Colonic mucosa (tissue), 4 donors: ENCODE results near the gene HES3. TPM values are rescaled to one million over a fixed set of nuclear protein-coding genes. Genes with fewer than 3 reads are reported as not detected.

Source experiments
- DNase-seq: peaks from one replicate; pipeline ENCODE4 v3.0.0-alpha.2; 2020
- H3K27ac ChIP-seq: fragments of 200-600 bp; one replicate; pipeline ENCODE4 v1.8.0; 2021
- H3K27me3 ChIP-seq: fragments of 200-600 bp; one replicate; pipeline ENCODE4 v1.8.0; 2021
- H3K36me3 ChIP-seq: fragments of 200-600 bp; one replicate; pipeline ENCODE4 v1.8.0; 2021
- H3K4me1 ChIP-seq: fragments of 200-600 bp; one replicate; pipeline ENCODE4 v1.8.0; 2021; ENCODE audit warnings: mild to moderate bottlenecking
- H3K4me3 ChIP-seq: fragments of 200-600 bp; one replicate; pipeline ENCODE4 v1.8.0; 2021
- H3K9ac ChIP-seq, 2 donors: one replicate each; pipeline ENCODE4 v1.7.0; 2013; ENCODE audit warnings: control low read depth in 2 of 2, low read depth in 2 of 2, low read length in 2 of 2
- H3K9me3 ChIP-seq: fragments of 200-600 bp; one replicate; pipeline ENCODE4 v1.8.0; 2021
- CTCF ChIP-seq: fragments of 200-600 bp; IDR thresholded peaks from one replicate; pipeline ENCODE4 v1.8.0; 2022; ENCODE audit warnings: antibody characterized with exemption, mild to moderate bottlenecking
- intact Hi-C: fragments of 100-400 bp; cut with DNase I; formaldehyde crosslinking; loops from one replicate; pipeline ENCODE4 v1.14.1; 2022
- total RNA-seq, 2 donors: library from RNA; stranded (reverse); fragmentation: NEBNext Ultra II Directional in 1 of 2; extraction: Animal tissue kit (Norgen Biotek cat#: 25700) in 1 of 2; gene quantifications; one replicate each; pipeline ENCODE4 v1.2.1, GENCODE V29; 2021
- donor health status: healthy.
- donor health status: DM: no; HTN: no; CAD: no.
- donor health status: DM: no; HTN: no; CAD: no.

The HES3 gene
- total RNA-seq, 2 donors from 2014 or later, result not detected

- H3K27ac ChIP-seq, result peak overlapping the region; percentile 53
- peak overlapping the region; percentile 81 to 84 for H3K9ac ChIP-seq
- peaks cover 8% of the 10 kb centered on the region for H3K4me1 ChIP-seq
- peak overlapping the region; percentile 65 for H3K4me3 ChIP-seq
- no peak for TF ChIP-seq CTCF
- intact Hi-C loops, result no loop called here
- H3K36me3 ChIP-seq, result peaks cover 3% of the 10 kb centered on the region
- H3K27me3 ChIP-seq, result peaks cover 6% of the 10 kb centered on the region
- H3K9me3 ChIP-seq, result no peaks in the 10 kb centered on the region
- peak; percentile 79 for DNase-seq
Measured at GRCh38 chr1:6235296-6235677, 8.7 kb upstream of the HES3 start.

- no peak for TF ChIP-seq CTCF
- peaks cover 3% of the 10 kb centered on the region for H3K36me3 ChIP-seq
- no peak for DNase-seq
- no peaks in the 10 kb centered on the region for H3K9me3 ChIP-seq
- H3K27ac ChIP-seq, result no peak overlapping the region
- no peak overlapping the region for H3K4me3 ChIP-seq
- H3K4me1 ChIP-seq, result peaks cover 13% of the 10 kb centered on the region
- peaks cover 24% of the 10 kb centered on the region for H3K27me3 ChIP-seq
- H3K9ac ChIP-seq, result no peak overlapping the region
- intact Hi-C loops, result no loop called here
Measured at GRCh38 chr1:6237093-6237492, 6.9 kb upstream of the HES3 start.

GRCh38 chr1:6239213-6239752 is 4.7 kb upstream of the HES3 start:
- no peak overlapping the region for H3K9ac ChIP-seq
- intact Hi-C loops, result no loop called here
- no peak overlapping the region for H3K4me3 ChIP-seq
- TF ChIP-seq CTCF, result no peak
- H3K9me3 ChIP-seq, result no peaks in the 10 kb centered on the region
- H3K36me3 ChIP-seq, result no peaks in the 10 kb centered on the region
- peaks cover 46% of the 10 kb centered on the region for H3K27me3 ChIP-seq
- no peak overlapping the region for H3K27ac ChIP-seq
- DNase-seq, result no peak
- H3K4me1 ChIP-seq, result peaks cover 14% of the 10 kb centered on the region

DNA sequence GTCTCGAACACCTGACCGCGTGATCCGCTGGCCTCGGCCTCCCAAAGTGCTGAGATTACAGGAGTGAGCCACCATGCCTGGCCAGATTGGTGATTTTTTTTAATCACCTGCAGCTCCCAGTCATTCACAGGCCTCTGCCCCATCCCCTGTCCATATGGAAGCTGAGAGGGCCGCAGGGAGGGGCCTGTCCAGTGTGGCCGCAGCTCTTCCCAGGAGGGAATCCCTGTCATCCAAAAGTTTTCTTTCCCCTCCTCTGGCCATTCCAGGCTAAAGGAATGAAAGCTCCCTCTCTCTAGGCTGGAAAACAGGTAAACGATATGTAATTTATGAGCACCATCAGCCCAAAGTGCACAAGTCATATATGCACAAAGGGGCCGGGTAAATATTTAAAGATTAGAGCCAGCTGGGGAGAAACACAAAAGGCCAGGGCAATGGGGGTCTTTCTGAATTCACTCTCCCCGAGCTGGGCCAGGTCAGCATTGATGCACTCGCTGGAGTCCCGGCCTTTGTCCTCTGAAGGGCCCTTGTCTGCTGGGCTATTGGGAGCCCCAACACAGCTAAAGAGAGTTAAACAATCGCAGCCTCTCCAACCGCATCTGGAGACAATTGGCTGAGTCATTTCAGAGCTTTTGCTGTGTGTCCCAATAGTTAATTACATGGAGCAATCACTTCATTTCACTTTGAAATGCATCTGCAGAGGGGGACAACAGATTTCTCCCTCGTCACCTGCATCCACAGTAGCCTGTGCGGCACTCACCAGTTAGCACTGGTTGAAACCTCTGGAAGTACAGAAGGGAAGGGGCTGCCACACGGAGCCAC is 3.8 kb upstream of the HES3 start:
- no peak overlapping the region for H3K4me3 ChIP-seq
- H3K27me3 ChIP-seq, result peaks cover 52% of the 10 kb centered on the region
- no peak for TF ChIP-seq CTCF
- intact Hi-C loops, result no loop called here
- H3K4me1 ChIP-seq, result peaks cover 7% of the 10 kb centered on the region
- no peak for DNase-seq
- H3K27ac ChIP-seq, result no peak overlapping the region
- no peak overlapping the region for H3K9ac ChIP-seq
- H3K36me3 ChIP-seq, result no peaks in the 10 kb centered on the region
- no peaks in the 10 kb centered on the region for H3K9me3 ChIP-seq

DNA sequence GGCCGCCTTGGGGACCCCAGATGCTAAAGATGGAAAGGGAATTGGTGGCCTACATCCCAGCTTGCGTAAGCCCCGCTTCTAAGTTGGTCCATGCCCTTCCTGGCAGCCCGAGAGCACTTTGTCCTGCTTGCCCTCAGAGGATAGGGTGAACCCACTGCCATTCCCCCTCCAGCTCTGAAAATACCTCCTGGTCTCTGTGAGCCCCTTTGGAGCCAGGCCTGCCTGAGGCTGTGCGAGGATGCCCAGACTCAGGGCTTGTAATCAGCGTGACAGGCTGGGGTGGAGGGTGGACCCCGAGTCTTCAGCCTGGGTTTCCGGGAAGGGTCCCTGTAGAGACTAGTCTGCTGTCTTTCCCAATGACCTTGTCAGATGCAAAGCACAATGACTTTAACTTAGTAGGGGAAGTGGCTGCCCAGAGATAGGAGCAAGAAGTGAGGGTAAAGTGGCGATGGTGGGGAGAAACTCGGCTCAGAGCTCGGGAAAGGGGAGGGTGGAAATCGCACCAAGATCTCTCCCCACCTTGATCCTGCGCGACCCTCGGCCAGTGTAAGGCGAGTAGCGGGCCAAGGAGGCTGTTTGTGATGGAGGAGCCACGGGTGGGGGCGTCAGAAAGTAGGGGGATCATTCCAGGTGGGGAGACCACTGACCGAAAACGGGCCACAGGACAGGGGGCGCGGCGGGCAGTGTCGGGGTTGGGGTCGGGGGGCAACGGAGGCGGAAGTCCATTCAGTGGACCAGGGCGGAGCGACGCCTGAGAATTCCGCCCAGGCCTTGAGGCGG is 2.7 kb upstream of the HES3 start:
- intact Hi-C loops, result no loop called here
- Histone ChIP-seq H3K4me1 (peaks cover 17% of the 10 kb centered on the region), H3K27me3 (peaks cover 64% of the 10 kb centered on the region), H3K4me3 (no peak overlapping the region), H3K36me3 (no peaks in the 10 kb centered on the region), H3K9me3 (no peaks in the 10 kb centered on the region), H3K9ac (no peak overlapping the region), H3K27ac (no peak overlapping the region)
- DNase-seq, result no peak
- TF ChIP-seq CTCF, result no peak
